Naive thymus-derived CD4-positive, alpha-beta T cell (primary cell): ENCODE data around the gene ALKBH3. TPM values are rescaled to one million over a fixed set of nuclear protein-coding genes. Genes with fewer than 3 reads are reported as not detected.
A peak's percentile ranks its signal among the peaks of the same experiment; 100 is the strongest.

ENCODE experiments used
- ATAC-seq: fragments of 150-1000 bp; cut with Tn5 transposase; 2 replicates; pipeline ENCODE4 v1.10.0; 2021; ENCODE audit warnings: mild to moderate bottlenecking, moderate library complexity
- CTCF ChIA-PET: fragments of 350-600 bp; sonication (Branson Sonifier 250); formaldehyde crosslinking; loops from one replicate; lab custom pipeline; 2021; ENCODE audit warnings: antibody characterized with exemption; lab: Charles Lee
- POLR2A ChIA-PET: fragments of 350-600 bp; sonication (Branson Sonifier 250); formaldehyde crosslinking; loops from one replicate; lab custom pipeline; 2021; ENCODE audit warnings: antibody characterized with exemption, inconsistent platforms; lab: Charles Lee
- DNase-seq, 9 donors: peaks; one replicate each; pipeline versions ENCODE4 v3.0.0 to v3.0.0-alpha.2; 2020 to 2022; ENCODE audit warnings: mixed read lengths in 1 of 9
- H3K27ac ChIP-seq: one replicate; pipeline ENCODE4 v1.7.0; 2013; ENCODE audit warnings: mild to moderate bottlenecking, low read depth, low read length, moderate library complexity
- H3K27me3 ChIP-seq, 2 donors: one replicate each; pipeline ENCODE4 v1.7.0; 2013; ENCODE audit warnings: low read length in 2 of 2, mild to moderate bottlenecking in 2 of 2, moderate library complexity in 2 of 2; ENCODE audit not compliant: control insufficient read depth in 2 of 2, insufficient read depth in 2 of 2
- H3K36me3 ChIP-seq, 3 experiments: 1 replicate in 2 of 3; 2 replicates in 1 of 3; pipeline ENCODE4 v1.7.0; 2013; ENCODE audit warnings: low read length in 3 of 3, mild to moderate bottlenecking in 3 of 3, moderate library complexity in 1 of 3; ENCODE audit not compliant: insufficient read depth in 3 of 3, control insufficient read depth in 2 of 3
- H3K4me1 ChIP-seq, 2 donors: one replicate each; pipeline ENCODE4 v1.7.0; 2013; ENCODE audit warnings: low read length in 2 of 2, mild to moderate bottlenecking in 2 of 2, moderate library complexity in 1 of 2; ENCODE audit not compliant: control insufficient read depth in 2 of 2, insufficient read depth in 2 of 2
- H3K4me3 ChIP-seq: 2 replicates; pipeline ENCODE4 v1.7.0; 2013; ENCODE audit warnings: mild to moderate bottlenecking, low read length
- H3K9me3 ChIP-seq, 3 experiments: 1 replicate in 2 of 3; 2 replicates in 1 of 3; pipeline ENCODE4 v1.7.0; 2013; ENCODE audit warnings: low read length in 3 of 3; ENCODE audit not compliant: control insufficient read depth in 2 of 3
- H3K27ac Mint-ChIP-seq, 9 donors: one replicate each; pipeline ENCODE4 v1.8.0; 2020 to 2022; ENCODE audit warnings: mixed read lengths in 9 of 9, mild to moderate bottlenecking in 8 of 9, moderate library complexity in 5 of 9, inconsistent platforms in 2 of 9
- H3K27me3 Mint-ChIP-seq, 5 donors: one replicate each; pipeline ENCODE4 v1.8.0; 2021 to 2022; ENCODE audit warnings: mixed read lengths in 5 of 5, mild to moderate bottlenecking in 1 of 5
- H3K36me3 Mint-ChIP-seq, 5 donors: one replicate each; pipeline ENCODE4 v1.8.0; 2020 to 2022; ENCODE audit warnings: mixed read lengths in 5 of 5, mild to moderate bottlenecking in 3 of 5, inconsistent platforms in 1 of 5
- H3K4me1 Mint-ChIP-seq, 7 donors: one replicate each; pipeline ENCODE4 v1.8.0; 2020 to 2022; ENCODE audit warnings: mixed read lengths in 7 of 7, mild to moderate bottlenecking in 3 of 7, inconsistent platforms in 1 of 7
- H3K4me3 Mint-ChIP-seq, 10 donors: one replicate each; pipeline ENCODE4 v1.8.0; 2020 to 2022; ENCODE audit warnings: mild to moderate bottlenecking in 10 of 10, mixed read lengths in 10 of 10, moderate library complexity in 6 of 10, inconsistent platforms in 2 of 10
- H3K9me3 Mint-ChIP-seq, 11 donors: one replicate each; pipeline ENCODE4 v1.8.0; 2020 to 2022; ENCODE audit warnings: mixed read lengths in 11 of 11, mild to moderate bottlenecking in 4 of 11, inconsistent platforms in 1 of 11, moderate library complexity in 1 of 11
- intact Hi-C, 2 donors: fragments of 100-400 bp; cut with micrococcal nuclease; formaldehyde crosslinking; loops; one replicate each; pipeline ENCODE4 v1.15.1; 2023
- polyA plus RNA-seq, 2 donors: library from polyadenylated mRNA; unstranded; fragments of 300-500 nt; fragmentation: Illumina TruSeq; gene quantifications; one replicate each; pipeline ENCODE4 v1.2.3, GENCODE V29; 2021
- total RNA-seq, 6 experiments: library from RNA in 5 of 6; stranded (reverse) in 5 of 6; gene quantifications; 1 replicate in 5 of 6; 2 replicates in 1 of 6; pipeline ENCODE4 v1.2.3 and lab custom pipeline; 2021 to 2026

ALKBH3 gene
- total and polyA plus RNA-seq, 7 experiments from 2014 or later, result 28.9 to 43.2 (median 30.4) TPM

GRCh38 chr11:43927070-43927469 is 46.4 kb downstream of the ALKBH3 start:
- intact Hi-C loops, result no loop called here
- H3K4me3 Mint-ChIP-seq, result no peak overlapping the region
- no peak overlapping the region for H3K4me3 ChIP-seq
- H3K4me1 ChIP-seq, result no peaks in the 10 kb centered on the region
- ATAC-seq, result no peak
- peaks cover 0 to 11% (median 5%) of the 10 kb centered on the region in 7 donors for H3K4me1 Mint-ChIP-seq
- no peak for DNase-seq
- no peak overlapping the region for H3K27ac Mint-ChIP-seq
- no peaks in the 10 kb centered on the region for H3K27me3 Mint-ChIP-seq
- H3K27ac ChIP-seq, result no peak overlapping the region
- H3K27me3 ChIP-seq, result no peaks in the 10 kb centered on the region
- ChIA-PET CTCF (no interaction called here), POLR2A (no interaction called here)
- peaks cover 0 to 9% (median 0%) of the 10 kb centered on the region in 3 experiments for H3K36me3 ChIP-seq
- H3K9me3 Mint-ChIP-seq, result no peaks in the 10 kb centered on the region
- no peaks in the 10 kb centered on the region for H3K9me3 ChIP-seq
- peaks cover 0 to 20% (median 0%) of the 10 kb centered on the region in 5 donors for H3K36me3 Mint-ChIP-seq

DNA sequence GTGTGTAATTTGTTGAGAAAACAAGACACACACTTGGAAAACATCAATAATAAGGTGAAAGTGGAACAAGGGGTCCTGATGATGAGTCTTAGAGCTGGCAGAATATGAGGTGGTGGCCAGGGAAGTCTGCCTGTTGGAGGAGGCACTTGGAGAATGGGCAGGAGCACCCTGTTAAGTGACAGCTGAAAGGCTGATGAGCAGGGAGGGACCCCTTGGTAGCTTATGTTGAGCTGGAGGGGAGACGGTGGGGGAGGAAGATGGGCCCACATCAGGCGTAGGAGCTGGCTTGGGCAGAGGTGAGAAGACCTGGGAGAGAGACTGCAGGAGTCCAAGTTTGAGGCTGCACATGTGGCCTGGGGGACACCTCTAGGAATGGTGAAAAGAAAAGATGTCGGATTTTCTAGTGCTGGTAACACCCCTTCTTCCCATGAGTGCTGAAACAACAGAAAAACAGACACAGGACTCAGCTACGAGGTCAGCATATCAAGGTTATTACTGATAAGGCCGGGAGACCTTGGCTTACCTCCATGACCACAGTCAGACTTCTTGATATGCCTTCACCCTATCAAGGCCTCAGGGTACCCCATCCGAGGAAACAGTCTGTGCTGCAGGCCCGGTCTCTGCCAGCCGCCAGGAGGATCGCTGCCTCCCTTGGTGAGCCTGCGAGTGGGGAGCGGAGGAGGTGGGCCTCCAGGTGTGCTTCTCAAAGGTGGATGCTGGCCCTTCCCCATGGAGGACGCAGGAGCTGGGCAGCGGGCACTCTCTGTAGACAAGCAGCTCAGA is 47.5 kb downstream of the ALKBH3 start:
- Histone ChIP-seq H3K27me3 (no peaks in the 10 kb centered on the region), H3K4me1 (no peaks in the 10 kb centered on the region), H3K4me3 (no peak overlapping the region), H3K36me3 (no peaks in the 10 kb centered on the region), H3K9me3 (no peaks in the 10 kb centered on the region), H3K27ac (no peak overlapping the region)
- H3K4me3 Mint-ChIP-seq, result no peak overlapping the region
- intact Hi-C loops, result no loop called here
- ATAC-seq (no peak), DNase-seq (no peak)
- peaks cover 0 to 11% (median 5%) of the 10 kb centered on the region in 7 donors for H3K4me1 Mint-ChIP-seq
- H3K9me3 Mint-ChIP-seq, result no peaks in the 10 kb centered on the region
- ChIA-PET CTCF (no interaction called here), POLR2A (no interaction called here)
- no peak overlapping the region for H3K27ac Mint-ChIP-seq
- peaks cover 0 to 19% (median 0%) of the 10 kb centered on the region in 5 donors for H3K36me3 Mint-ChIP-seq
- H3K27me3 Mint-ChIP-seq, result no peaks in the 10 kb centered on the region

- no peaks in the 10 kb centered on the region for H3K27me3 ChIP-seq
- ChIA-PET POLR2A (no interaction called here), CTCF (interaction anchor here (0.7 kb wide), 1 partner anchor 341 kb away, joined by 3 read pairs; no protein-coding TSS in a partner anchor)
- Mint-ChIP-seq H3K36me3 (peaks cover 0 to 17% (median 0%) of the 10 kb centered on the region in 5 donors), H3K4me1 (peaks cover 0 to 11% (median 5%) of the 10 kb centered on the region in 7 donors), H3K27me3 (no peaks in the 10 kb centered on the region), H3K4me3 (no peak overlapping the region), H3K9me3 (no peaks in the 10 kb centered on the region), H3K27ac (no peak overlapping the region)
- no peaks in the 10 kb centered on the region for H3K9me3 ChIP-seq
- H3K27ac ChIP-seq, result no peak overlapping the region
- H3K4me3 ChIP-seq, result no peak overlapping the region
- intact Hi-C loops, result no loop called here
- ATAC-seq (no peak), DNase-seq (no peak)
- H3K4me1 ChIP-seq, result no peaks in the 10 kb centered on the region
- H3K36me3 ChIP-seq, result no peaks in the 10 kb centered on the region
These were observed 48.1 kb downstream of the ALKBH3 start for GRCh38 chr11:43928721-43929120.

GRCh38 chr11:43930868-43931716 is 50.5 kb downstream of the ALKBH3 start:
- Histone ChIP-seq H3K27me3 (no peaks in the 10 kb centered on the region), H3K4me1 (no peaks in the 10 kb centered on the region), H3K36me3 (no peaks in the 10 kb centered on the region), H3K27ac (no peak overlapping the region), H3K9me3 (no peaks in the 10 kb centered on the region), H3K4me3 (no peak overlapping the region)
- Mint-ChIP-seq H3K27ac (peak overlapping the region in 1 of 9 donors; percentile 30), H3K9me3 (no peaks in the 10 kb centered on the region), H3K27me3 (peaks cover 0 to 7% (median 4%) of the 10 kb centered on the region in 5 donors), H3K4me1 (peaks cover 0 to 11% (median 6%) of the 10 kb centered on the region in 7 donors), H3K4me3 (no peak overlapping the region), H3K36me3 (peaks cover 0 to 17% (median 0%) of the 10 kb centered on the region in 5 donors)
- no peak for ATAC-seq
- CTCF ChIA-PET, result no interaction called here
- no peak for DNase-seq
- POLR2A ChIA-PET, result no interaction called here
- intact Hi-C loops, result no loop called here

DNA sequence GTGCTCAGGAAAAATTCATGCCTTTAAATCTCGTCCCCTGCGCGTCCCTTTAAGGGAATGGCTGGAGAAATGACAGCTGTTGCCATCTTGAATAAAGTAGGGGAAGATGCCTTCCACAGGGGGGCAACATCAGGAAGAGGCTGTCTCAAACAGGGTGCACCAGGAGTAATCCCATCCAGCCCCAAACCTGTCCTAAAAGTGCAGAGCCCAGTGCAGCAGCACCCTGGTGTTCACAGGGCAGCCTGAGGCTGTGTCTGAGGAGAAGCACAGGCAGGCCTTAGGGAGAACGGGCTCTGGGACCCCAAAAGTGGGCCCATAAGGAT is 51.0 kb downstream of the ALKBH3 start:
- Mint-ChIP-seq H3K27me3 (peaks cover 0 to 10% (median 6%) of the 10 kb centered on the region in 5 donors), H3K4me1 (peaks cover 0 to 11% (median 6%) of the 10 kb centered on the region in 7 donors), H3K4me3 (no peak overlapping the region), H3K9me3 (no peaks in the 10 kb centered on the region), H3K27ac (no peak overlapping the region), H3K36me3 (peaks cover 0 to 17% (median 0%) of the 10 kb centered on the region in 5 donors)
- ChIA-PET POLR2A (no interaction called here), CTCF (no interaction called here)
- Histone ChIP-seq H3K27me3 (no peaks in the 10 kb centered on the region), H3K9me3 (no peaks in the 10 kb centered on the region), H3K4me1 (no peaks in the 10 kb centered on the region), H3K36me3 (no peaks in the 10 kb centered on the region), H3K27ac (no peak overlapping the region), H3K4me3 (no peak overlapping the region)
- intact Hi-C loops, result no loop called here
- ATAC-seq (no peak), DNase-seq (no peak)

DNA sequence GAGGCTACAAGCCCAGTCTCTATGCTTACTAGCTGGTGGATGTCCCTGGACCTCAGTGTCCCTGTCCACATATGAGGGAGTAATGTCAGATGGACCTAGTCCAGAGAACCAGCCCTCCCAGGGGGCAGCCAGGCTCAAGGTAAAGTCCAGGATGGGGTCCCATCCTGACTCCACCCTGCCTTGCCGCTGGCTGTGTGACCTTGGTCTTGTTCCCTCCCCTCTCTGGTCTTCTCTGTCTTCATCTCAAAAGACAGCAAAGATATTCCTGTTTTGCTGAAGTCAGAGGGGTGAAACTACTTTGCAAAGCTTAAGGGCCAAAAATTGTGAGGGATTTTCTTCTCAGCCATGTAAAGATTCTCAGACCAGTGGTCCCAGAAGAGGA is 52.6 kb downstream of the ALKBH3 start:
- intact Hi-C loops, result no loop called here
- Histone ChIP-seq H3K4me3 (no peak overlapping the region), H3K4me1 (no peaks in the 10 kb centered on the region), H3K36me3 (no peaks in the 10 kb centered on the region), H3K9me3 (no peaks in the 10 kb centered on the region), H3K27me3 (no peaks in the 10 kb centered on the region), H3K27ac (no peak overlapping the region)
- peaks cover 7 to 19% (median 13%) of the 10 kb centered on the region in 5 donors for H3K27me3 Mint-ChIP-seq
- ChIA-PET POLR2A (no interaction called here), CTCF (no interaction called here)
- H3K36me3 Mint-ChIP-seq, result peaks cover 0 to 10% (median 0%) of the 10 kb centered on the region in 5 donors
- H3K4me1 Mint-ChIP-seq, result peaks cover 0 to 11% (median 6%) of the 10 kb centered on the region in 7 donors
- ATAC-seq (no peak), DNase-seq (no peak)
- no peak overlapping the region for H3K27ac Mint-ChIP-seq
- H3K9me3 Mint-ChIP-seq, result no peaks in the 10 kb centered on the region
- H3K4me3 Mint-ChIP-seq, result no peak overlapping the region
